Stimulated activated CD4-positive, alpha-beta T cell treated with anti-CD3 and anti-CD28 coated beads, Interleukin-15, amount 100 ng/mL, for 48 hours (primary cell): Measurements from ENCODE around the gene MAPK8.

Experiments used
- DNase-seq, 2 donors: peaks; one replicate each; pipeline ENCODE4 v3.0.0-alpha.2; 2020; ENCODE audit warnings: low read depth in 2 of 2

Gene MAPK8

GRCh38 chr10:48449501-48450232 is 143.2 kb downstream of the MAPK8 start:
- DNase-seq, result no peak

- no peak for DNase-seq
Observed at GRCh38 chr10:48450233-48450740, 143.8 kb downstream of the MAPK8 start.

DNA sequence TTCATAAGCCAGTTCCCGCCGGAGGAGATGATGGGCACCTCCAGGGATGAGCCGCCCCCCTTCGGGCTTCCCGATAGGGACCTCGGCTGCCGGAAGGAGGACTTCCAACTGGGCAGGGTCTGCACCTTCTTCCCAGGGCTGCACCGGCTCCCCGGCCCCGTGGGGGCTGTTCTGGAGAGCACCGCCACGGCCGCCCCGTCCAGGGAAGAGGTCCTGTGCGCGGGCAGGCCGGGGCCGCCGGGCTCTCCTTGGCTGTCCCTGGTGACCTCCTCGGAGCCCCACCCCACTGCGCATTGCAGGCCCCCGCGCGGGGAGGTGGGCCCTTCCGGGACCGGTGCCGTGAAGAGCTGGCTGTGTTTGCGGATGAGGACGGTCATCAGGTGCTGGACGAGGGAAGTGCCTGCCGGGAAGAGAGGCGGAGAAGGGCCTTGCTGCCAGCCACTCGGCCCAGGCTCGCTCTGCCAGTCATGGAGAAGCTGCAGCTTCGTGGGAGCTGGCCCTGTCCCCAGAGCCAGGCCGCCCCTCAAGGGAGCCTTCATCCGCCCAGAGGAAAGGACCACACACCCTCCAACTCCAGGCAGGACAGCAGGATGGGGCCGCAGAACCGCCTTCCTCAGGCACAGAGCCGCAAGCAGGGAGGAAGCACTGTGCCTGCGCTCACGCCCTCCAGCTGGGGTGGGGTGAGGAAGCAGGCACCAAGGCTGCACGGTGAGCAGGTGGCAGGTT is 144.4 kb downstream of the MAPK8 start:
- no peak for DNase-seq

DNA sequence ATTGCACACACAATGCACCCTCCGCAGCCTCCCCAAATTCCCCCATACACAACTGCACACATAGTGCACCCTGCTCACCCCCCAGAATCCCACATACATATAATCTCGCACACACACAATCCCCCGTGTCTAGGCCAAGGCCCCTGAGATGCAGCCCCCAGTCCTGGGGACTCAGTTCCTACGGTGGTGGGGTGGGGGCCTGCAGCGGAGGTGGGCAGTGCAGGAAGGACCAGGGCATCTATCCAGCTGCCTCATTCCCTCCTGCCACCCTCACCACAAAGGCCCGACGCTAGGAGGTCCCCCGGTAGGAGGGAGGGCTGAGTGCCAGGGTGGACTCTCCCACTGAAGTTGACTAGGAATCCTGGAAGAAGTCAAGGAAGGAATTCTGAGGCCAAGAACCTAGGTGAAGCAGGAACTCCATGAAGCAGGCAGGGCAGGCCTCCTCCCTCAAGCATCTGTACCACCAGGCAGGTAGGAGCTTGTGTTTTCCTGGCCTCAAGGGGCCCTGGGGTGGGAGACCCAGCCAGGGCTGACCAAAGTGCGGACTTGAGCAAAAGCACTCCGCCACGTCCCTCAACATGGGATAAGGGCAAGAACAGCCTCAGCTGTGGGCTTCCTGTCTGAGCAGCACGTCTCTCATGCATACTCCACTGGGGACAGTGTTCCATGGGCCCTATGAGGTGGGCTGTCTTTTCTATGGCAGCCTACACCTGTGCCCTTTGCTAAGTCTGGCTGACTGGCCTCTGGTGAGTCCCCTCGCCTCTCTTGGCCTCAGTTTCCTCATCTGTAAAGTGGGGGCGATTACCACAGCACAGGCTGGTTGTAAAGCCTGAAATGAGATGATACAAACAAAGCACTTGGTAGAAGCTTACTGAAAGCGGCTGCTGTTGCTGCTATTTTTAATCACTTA is 145.7 kb downstream of the MAPK8 start:
- no peak for DNase-seq

GRCh38 chr10:48452879-48453412 is 146.5 kb downstream of the MAPK8 start:
- DNase-seq, result no peak

DNA sequence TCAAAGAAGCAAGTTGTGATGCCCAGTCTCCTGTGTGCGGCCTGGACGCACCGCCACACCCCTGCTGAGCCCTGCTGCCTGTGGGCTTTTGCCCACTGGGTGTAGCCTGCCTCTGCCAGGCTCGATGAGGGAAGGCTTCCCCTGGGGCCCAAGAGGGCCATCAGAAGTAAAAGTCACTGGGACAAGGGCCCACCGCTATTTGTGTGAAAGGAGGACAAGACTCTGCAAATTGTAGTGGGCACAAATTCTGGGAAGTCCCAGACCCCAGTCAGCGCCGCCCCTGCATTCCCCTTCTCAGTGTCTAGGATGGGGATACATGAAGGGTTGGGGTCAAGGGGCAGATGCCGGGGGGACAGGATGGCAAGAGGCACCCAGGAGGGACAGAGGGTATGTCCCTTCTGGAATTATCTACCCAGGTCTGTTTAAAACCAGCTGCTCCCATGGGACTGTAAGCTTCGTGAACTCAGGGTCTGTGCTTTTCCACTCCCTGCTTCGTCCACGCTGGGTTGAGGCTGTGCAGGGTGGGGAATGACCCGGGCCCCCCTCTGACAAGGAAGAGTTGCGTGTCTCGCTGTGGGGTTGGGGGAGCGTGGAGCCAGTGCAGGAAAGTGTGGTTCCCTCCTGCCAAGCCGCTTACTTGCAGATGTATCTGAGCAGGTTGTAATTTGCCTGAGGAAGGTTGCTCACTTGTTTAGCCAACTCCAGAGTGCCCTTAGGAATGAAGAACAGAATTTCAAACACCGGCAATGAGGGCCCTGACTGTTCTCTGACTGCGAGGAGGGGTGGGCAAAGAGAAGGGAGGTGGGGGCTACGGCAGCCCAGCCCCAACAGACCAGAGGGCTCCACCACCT is 147.2 kb downstream of the MAPK8 start:
- no peak for DNase-seq

DNA sequence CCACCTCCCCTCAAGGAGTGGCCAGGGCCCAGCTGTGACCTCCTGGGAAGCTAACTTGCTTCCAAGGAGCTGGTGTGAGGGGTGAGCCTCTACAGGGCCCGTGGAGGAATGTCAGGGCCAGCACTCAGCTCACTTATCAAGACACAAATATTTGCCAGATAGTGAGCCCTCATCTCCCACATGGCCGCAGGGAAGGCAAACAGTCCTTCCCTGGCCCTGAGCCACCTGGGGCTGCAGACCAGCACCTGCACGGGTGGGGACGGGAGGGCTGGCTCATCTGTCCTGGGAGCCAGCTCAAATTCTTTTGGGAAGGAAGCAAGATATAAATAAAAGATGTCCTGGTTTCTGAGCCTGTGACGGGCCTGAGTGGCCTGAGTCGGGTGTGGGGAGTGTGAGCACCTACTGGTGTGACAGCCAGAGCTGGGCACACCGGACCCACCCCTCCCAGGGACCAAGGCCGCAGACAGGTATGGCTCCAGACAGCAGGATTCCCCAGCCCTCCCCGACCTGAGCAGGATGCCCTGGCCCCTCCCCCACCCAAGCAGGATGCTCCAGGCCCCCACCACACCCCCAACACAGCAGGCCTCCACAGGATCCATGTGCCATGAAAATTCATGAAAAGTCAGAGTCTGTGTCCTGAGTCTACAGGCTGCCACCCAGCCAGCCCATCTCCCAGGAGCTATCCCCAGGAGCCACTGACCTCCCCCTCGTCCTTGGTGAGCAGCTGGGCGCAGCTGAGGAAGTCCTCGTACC is 148.0 kb downstream of the MAPK8 start:
- DNase-seq, result no peak

DNA sequence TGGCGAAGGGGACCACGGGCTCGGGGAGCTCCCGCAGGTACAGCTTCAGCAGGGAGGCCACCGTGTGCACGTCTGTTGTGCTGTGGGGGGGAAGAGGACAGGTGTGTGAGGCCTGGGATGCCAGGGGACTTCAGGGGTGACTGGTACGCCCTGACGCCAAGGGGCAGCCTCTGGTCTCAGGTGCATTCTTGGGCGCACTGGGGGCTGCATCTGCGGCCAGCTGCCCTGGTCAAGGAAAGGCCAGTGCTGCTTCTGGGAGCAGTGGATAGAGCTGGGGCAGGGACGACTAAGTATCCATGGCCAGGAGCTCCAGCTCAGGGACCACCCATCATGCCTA is 148.5 kb downstream of the MAPK8 start:
- no peak for DNase-seq

DNA sequence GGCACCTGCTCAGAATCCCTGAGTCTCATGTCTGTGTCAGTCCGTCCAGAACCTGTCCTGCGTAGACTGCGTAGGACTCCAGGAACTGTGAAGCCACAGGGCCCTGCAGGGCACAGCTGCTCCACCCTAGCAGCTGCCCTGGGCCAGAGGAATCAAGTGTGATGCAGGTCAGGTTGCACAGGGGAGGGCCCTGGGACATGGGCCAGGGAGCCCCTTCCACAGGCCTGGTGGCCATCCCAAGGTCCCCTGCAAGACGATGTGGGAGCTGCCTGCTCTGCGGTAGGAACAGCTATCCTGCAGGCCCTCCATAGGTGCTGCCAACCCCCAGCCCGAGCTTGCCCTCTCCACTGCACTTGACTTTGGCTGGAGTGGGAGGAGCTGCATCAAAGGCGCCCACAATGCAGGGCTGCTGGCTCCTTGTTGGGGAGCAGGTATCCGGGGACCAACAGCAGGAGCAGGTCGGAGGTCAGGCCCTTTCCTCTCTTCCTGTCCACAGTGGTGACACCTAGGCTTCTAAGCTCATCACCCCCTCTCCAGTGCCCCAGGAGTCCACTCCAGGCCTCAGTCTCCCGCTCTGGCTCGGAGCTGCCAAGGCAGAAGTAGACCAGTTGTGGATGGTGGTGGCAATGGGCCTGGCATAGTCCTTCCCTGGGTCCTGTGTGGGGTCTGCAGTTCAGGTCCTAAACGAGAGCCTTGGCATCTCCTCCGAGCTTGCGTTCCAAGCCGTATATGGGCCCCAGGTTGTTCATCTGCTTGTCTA is 149.1 kb downstream of the MAPK8 start:
- DNase-seq, result no peak

GRCh38 chr10:48456361-48456804 is 149.9 kb downstream of the MAPK8 start:
- no peak for DNase-seq

DNA sequence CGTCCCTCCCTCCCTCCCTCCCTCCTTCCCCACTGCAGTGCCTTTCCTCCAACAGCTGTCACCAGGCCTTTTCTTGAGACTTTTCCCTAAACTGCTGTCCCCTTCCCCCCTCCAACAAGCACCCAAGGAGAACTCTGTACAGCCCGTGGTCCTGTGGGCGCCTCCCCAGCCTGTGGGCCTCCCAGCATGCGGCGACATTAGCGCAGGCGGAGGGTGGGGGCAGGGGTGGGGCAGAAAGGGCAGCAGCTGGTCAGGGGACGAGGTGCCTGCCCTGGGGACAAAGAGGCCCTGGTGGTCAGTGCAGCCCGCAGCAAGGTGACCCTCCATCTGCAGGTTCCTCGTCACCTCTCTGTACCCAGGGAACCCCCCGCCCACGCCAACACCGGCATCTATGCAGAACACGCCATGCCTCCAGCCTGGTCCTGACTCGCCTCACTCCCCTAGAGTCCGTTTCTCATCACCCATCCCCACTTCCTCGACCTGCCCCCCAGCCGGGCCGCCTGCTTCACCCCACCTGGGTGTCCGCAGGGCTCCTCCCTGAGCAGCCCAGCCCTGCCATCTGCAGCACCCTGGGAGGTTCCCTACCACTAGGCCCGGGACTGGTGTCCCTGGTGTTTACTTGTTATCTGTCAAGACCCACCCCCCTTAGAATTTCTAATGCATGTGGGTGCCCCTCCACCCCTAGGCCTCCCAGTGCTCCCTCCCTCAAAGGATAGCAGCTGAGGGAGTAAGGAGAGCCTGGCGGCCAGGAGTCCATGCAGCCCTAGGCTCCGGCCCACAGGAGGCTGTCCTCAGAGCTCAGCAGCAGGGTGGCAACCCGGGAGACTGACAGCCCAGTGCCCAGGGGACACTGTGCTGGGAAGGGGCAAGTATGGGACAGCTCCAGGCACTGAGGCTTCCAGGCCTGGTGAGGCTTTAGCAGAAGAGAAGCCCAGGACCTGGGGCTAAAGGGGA is 150.6 kb downstream of the MAPK8 start:
- no peak for DNase-seq

DNA sequence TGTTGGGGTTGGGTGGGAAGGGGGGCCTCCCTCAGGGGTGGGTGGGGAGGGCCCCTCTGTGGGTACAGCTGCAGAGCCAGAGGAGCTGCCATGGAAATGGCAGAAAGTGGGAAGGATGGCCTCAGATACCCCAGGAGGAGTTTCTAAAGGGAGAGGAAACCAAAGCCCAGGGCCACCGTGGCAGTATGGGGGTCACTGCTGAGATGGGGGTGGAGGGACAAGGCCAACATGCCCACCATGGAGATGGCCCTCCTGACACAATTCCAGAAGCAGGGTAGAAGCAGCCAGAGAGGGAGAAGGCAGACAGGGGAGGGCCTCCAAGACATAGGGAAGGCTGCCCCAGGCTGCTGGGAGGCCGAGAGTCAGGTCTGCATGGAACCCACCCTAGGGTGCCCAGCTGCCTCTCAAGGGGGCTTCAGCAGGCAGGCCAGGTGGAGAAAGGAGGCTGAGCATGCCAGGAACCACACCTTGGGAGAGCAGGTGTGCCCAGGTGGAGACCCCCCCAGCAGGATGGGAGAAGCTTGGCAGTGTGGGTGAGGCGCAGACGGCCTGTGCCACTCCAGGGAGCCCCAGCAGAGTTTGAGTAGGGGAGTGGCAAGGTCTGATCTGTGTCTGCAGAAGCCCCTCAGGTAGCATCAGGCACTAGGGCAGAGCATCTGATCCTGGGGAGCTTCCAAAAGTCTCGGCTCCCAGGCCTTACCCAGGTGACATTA is 151.6 kb downstream of the MAPK8 start:
- DNase-seq, result no peak

DNA sequence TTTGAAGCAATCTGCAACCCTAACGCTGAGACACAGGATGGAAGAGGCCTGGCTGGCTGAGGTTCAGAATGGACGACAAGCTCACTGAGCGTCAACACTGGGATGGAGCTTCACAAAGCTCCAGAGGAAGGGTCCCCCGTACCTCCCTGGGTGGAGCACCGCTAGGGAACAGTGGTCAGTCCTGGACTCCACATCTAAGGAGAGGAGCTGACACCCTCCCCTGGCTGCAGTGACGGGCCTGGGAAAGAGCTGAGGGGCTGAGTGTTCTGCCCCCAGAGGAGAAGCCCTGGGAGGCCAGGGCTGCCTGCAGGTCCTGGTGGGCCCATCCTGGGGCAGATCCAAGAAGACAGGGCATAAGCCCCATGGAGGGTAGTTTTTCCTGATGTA is 152.2 kb downstream of the MAPK8 start:
- no peak for DNase-seq

DNA sequence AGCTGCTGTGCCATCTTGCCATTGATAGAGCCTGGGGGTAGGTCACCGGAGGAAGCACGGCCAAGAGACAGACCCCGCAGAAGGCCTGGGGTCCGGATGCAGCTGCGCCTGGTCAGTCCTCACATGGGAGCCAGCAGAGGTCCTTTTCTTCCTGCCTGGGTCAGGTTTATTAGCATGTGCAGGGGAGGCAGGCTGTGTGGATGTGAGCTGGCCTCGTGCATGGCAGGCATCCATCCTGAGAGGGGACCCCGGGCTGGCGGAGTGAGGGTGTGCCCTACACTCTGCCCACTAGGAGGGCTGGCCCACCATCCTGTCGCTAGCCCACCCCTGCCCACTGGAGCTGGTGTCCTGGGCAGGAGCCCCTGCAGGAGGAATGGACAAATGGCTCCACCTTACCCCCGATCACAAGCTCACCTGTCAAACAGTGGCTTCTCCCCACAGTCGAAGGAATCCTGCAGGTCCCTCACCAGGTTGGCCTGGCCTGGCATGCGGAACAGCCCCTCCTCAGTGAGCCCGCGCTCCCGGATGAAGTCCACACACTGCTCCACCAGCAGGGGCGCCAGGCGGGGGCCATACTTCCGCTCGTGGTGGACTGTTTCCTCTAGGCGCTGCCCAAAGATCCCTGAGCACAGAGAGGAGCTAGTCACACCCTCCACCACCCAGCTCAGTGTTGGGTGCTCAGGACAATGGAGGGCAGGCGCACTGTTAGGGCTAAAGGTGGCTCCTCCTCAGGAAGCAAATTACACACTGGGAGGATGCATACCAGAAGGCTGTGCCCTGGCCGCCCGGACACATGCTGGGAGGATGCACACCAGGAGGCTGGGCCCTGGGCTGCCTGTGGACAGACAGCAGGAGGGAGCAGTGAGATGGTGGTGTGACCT is 153.0 kb downstream of the MAPK8 start:
- no peak for DNase-seq

DNA sequence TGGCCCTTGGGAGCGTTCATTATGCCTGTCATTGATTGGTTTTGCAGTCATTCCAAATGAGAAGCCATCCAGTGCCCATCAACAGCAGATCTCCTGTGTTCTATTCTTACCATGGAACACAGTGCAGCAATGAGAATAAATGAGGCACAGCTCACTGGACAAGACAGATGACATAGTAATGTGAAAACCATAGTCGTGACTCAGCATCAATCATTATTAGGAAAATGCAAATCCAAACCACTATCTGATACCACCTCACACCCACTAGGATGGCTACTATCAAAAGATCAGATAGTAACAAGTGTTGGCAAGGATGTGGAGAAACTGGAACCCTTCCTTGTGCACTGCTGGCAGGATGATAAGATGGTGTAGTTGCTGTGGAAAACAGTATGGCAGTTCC is 153.7 kb downstream of the MAPK8 start:
- no peak for DNase-seq

DNA sequence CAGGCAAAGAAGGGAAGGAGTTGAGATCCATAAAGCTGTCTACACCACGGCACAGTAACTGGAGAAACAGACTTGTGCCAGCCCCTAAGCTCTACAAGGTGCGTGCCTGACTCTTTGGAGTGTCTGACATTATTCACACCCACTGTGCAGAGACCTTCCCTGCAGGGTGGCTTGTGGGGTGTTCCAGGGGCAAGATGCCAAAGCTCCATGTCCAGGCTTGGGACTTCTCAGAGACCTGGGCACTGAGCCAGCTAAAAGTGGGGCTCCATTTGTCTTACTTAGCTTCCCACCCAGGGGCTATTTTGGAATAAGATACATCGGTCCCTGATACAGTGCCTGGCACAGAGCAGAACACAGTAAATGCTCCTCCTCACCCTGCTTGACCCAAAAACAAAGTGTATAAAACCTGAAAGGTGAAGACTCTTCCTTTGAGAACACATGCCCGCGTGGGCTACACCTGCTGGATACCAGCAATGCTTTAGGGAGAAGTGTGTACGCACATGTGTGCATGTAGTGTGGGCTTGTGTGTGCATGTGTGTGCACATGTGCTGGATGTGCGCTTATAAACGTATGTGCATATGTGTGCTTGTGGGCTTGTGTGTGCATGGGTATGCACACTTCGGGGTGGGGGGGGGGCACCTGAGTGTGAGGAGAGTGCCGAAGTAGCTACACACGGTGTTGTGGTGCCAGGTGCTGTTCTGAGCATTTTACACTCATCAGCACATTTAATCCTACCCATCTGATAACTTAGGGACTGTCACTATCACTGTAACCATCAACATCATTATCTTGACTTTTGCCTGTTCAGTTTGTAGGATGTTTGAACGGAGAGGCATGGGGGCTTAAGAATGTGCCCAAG is 155.4 kb downstream of the MAPK8 start:
- DNase-seq, result no peak
